Thyroid gland (tissue), 4 donors: ENCODE measurements around the gene DYNC1I1. TPM values are rescaled to one million over a fixed set of nuclear protein-coding genes. Genes with fewer than 3 reads are reported as not detected.

Experiments
- DNase-seq, 2 donors: peaks; one replicate each; pipeline ENCODE4 v3.0.0-alpha.2; 2019
- H3K27ac ChIP-seq, 3 donors: fragments of 200-600 bp; sonication (generic); 1 replicate in 2 of 3; 2 replicates in 1 of 3; pipeline ENCODE4 v1.5.1; 2016 to 2019; ENCODE audit warnings: mild to moderate bottlenecking in 1 of 3, moderate library complexity in 1 of 3
- H3K27me3 ChIP-seq: fragments of 200-600 bp; sonication (generic); one replicate; pipeline ENCODE4 v1.5.1; 2019
- H3K36me3 ChIP-seq, 2 donors: fragments of 200-600 bp; sonication (generic); one replicate each; pipeline ENCODE4 v1.5.1; 2016 to 2019
- H3K4me1 ChIP-seq, 2 donors: fragments of 200-600 bp; sonication (generic); one replicate each; pipeline ENCODE4 v1.5.1; 2017 to 2019
- H3K4me3 ChIP-seq, 3 donors: fragments of 200-600 bp; sonication (generic); replicated peaks in 1 of 3; 1 replicate in 2 of 3; 2 replicates in 1 of 3; pipeline ENCODE4 v1.5.1; 2016; ENCODE audit warnings: mild to moderate bottlenecking in 1 of 3
- H3K9me3 ChIP-seq: fragments of 200-600 bp; sonication (generic); one replicate; pipeline ENCODE4 v1.5.1; 2017
- POLR2A ChIP-seq, 2 donors: fragments of 450-650 bp; IDR thresholded peaks; one replicate each; pipeline ENCODE4 v1.6.1; 2017; ENCODE audit warnings: antibody characterized with exemption in 2 of 2, mild to moderate bottlenecking in 2 of 2, moderate library complexity in 1 of 2
- WGBS, 2 donors: methylation state at CpG; one replicate each; pipeline ENCODE4 v1.1.5; 2017; 5-methylcytosine and 5-hydroxymethylcytosine counted together
- intact Hi-C: fragments of 100-400 bp; cut with DNase I; formaldehyde crosslinking; loops from one replicate; pipeline ENCODE4 v1.15.1; 2023
- total RNA-seq, 4 donors: library from RNA; depleted of rRNA; stranded (reverse); fragments of >200 nt; gene quantifications; one replicate each; pipeline ENCODE4 v1.2.3, GENCODE V29; 2016
- TF ChIP-seq, protein P1 (sequence below), 6 experiments: fragments of 200-600 bp in 3 of 6; fragments of 450-650 bp in 3 of 6; sonication (generic) in 3 of 6; IDR thresholded peaks; one replicate each; pipeline ENCODE4 v1.5.1; 2016 to 2019; ENCODE audit warnings: antibody characterized with exemption in 6 of 6, mild to moderate bottlenecking in 2 of 6, inconsistent platforms in 1 of 6, moderate library complexity in 1 of 6

DYNC1I1 gene
- total RNA-seq, 4 donors from 2014 or later, result 6.6 to 12.8 (median 10.5) TPM

- intact Hi-C loops, result no loop called here
- H3K27me3 ChIP-seq, result no peaks in the 10 kb centered on the region
Measured at GRCh38 chr7:96136600-96137239, 364.4 kb downstream of the DYNC1I1 start.

GRCh38 chr7:96143495-96144259 lies 371.3 kb downstream of the DYNC1I1 start:
- Histone ChIP-seq H3K4me1 (peaks cover 3 to 6% of the 10 kb centered on the region in 2 donors), H3K4me3 (no peak overlapping the region), H3K9me3 (no peaks in the 10 kb centered on the region), H3K27me3 (no peaks in the 10 kb centered on the region), H3K27ac (no peak overlapping the region), H3K36me3 (no peaks in the 10 kb centered on the region)
- WGBS, 2 donors, result 75 to 82% methylated on average over 1 of the region's 1 CpG
- TF ChIP-seq POLR2A (IDR thresholded peaks at IDR 0.05), result no peak
- TF ChIP-seq, protein P1, sequence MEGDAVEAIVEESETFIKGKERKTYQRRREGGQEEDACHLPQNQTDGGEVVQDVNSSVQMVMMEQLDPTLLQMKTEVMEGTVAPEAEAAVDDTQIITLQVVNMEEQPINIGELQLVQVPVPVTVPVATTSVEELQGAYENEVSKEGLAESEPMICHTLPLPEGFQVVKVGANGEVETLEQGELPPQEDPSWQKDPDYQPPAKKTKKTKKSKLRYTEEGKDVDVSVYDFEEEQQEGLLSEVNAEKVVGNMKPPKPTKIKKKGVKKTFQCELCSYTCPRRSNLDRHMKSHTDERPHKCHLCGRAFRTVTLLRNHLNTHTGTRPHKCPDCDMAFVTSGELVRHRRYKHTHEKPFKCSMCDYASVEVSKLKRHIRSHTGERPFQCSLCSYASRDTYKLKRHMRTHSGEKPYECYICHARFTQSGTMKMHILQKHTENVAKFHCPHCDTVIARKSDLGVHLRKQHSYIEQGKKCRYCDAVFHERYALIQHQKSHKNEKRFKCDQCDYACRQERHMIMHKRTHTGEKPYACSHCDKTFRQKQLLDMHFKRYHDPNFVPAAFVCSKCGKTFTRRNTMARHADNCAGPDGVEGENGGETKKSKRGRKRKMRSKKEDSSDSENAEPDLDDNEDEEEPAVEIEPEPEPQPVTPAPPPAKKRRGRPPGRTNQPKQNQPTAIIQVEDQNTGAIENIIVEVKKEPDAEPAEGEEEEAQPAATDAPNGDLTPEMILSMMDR (IDR thresholded peaks at IDR 0.05), result no peak
- no peak for DNase-seq
- intact Hi-C loops, result no loop called here

More at GRCh38 chr7:96136600-96137239, 364.4 kb downstream of the DYNC1I1 start:
- Histone ChIP-seq H3K9me3 (no peaks in the 10 kb centered on the region), H3K4me3 (no peak overlapping the region), H3K36me3 (no peaks in the 10 kb centered on the region), H3K4me1 (no peaks in the 10 kb centered on the region), H3K27ac (no peak overlapping the region)
- TF ChIP-seq, protein P1 (IDR thresholded peaks at IDR 0.05), result no peak
- TF ChIP-seq POLR2A (IDR thresholded peaks at IDR 0.05), result no peak
- DNase-seq, result no peak
- 92% methylated on average over 5 of the region's 5 CpGs for WGBS, 2 donors

DNA sequence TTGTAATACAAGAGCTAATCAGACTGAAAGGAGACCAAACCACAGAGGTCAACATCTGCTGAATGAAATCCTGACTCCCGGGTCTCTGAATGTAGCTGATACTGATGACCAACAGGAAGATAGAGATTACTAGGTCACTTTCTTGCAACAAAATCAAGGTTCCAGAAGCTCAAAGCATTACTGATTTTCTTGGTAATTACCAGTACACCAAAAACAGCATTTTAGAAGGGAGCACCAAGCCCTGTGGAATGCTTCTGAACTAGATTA lies 371.8 kb downstream of the DYNC1I1 start:
- intact Hi-C loops, result no loop called here
- no peak overlapping the region for H3K4me3 ChIP-seq
- TF ChIP-seq, protein P1 (IDR thresholded peaks at IDR 0.05), result no peak
- no peak for TF ChIP-seq POLR2A (IDR thresholded peaks at IDR 0.05)
- H3K9me3 ChIP-seq, result no peaks in the 10 kb centered on the region
- H3K27me3 ChIP-seq, result no peaks in the 10 kb centered on the region
- 82 to 96% methylated on average over 1 of the region's 1 CpG for WGBS, 2 donors
- H3K27ac ChIP-seq, result no peak overlapping the region
- peaks cover 3 to 6% of the 10 kb centered on the region in 2 donors for H3K4me1 ChIP-seq
- H3K36me3 ChIP-seq, result no peaks in the 10 kb centered on the region
- DNase-seq, result no peak

Other genes starting within 250 kb of the DYNC1I1 start
- gene PDK4, start 176.0 kb upstream of the DYNC1I1 start, total RNA-seq, result 100 to 1,000 TPM in 3 of 4 donors, 10 to 100 TPM in 1; 37.9 to 453 (median 141) TPM